H9 (cell line): Measurements from ENCODE around the gene TMED8. TPM values are rescaled to one million over a fixed set of nuclear protein-coding genes. Genes with fewer than 3 reads are reported as not detected.

Source experiments
- DNase-seq: peaks from one replicate; pipeline ENCODE4 v3.0.0-alpha.2; 2017
- H2AFZ ChIP-seq: one replicate; pipeline ENCODE4 v1.6.1; 2013; ENCODE audit warnings: mild to moderate bottlenecking, low read length, control low read depth, moderate library complexity
- H2AK5ac ChIP-seq: 2 replicates; pipeline ENCODE4 v1.6.1; 2013; ENCODE audit warnings: low read length, control low read depth, mixed read lengths; ENCODE audit not compliant: insufficient read length
- H2BK120ac ChIP-seq: one replicate; pipeline ENCODE4 v1.6.1; 2013; ENCODE audit warnings: low read depth, mild to moderate bottlenecking, low read length, control low read depth, inconsistent platforms; ENCODE audit not compliant: poor library complexity, severe bottlenecking
- H2BK12ac ChIP-seq: 2 replicates; pipeline ENCODE4 v1.6.1; 2013; ENCODE audit warnings: low read length, control low read depth, mixed read lengths, low read depth; ENCODE audit not compliant: insufficient read length
- H2BK15ac ChIP-seq: 2 replicates; pipeline ENCODE4 v1.6.1; 2013; ENCODE audit warnings: low read depth, low read length, control low read depth
- H2BK20ac ChIP-seq: one replicate; pipeline ENCODE4 v1.6.1; 2013; ENCODE audit warnings: low read depth, mild to moderate bottlenecking, low read length, control low read depth, inconsistent platforms; ENCODE audit not compliant: poor library complexity, severe bottlenecking
- H2BK5ac ChIP-seq: 2 replicates; pipeline ENCODE4 v1.6.1; 2013; ENCODE audit warnings: low read length, control low read depth, mixed read lengths; ENCODE audit not compliant: insufficient read length
- H3K14ac ChIP-seq: 2 replicates; pipeline ENCODE4 v1.6.1; 2013; ENCODE audit warnings: low read length, control low read depth; ENCODE audit not compliant: insufficient read depth
- H3K18ac ChIP-seq: 2 replicates; pipeline ENCODE4 v1.6.1; 2013; ENCODE audit warnings: low read depth, mild to moderate bottlenecking, mixed read lengths, low read length, control low read depth; ENCODE audit not compliant: insufficient read length
- H3K23ac ChIP-seq: 2 replicates; pipeline ENCODE4 v1.6.1; 2013; ENCODE audit warnings: low read length, control low read depth, mixed read lengths, low read depth; ENCODE audit not compliant: insufficient read length
- H3K23me2 ChIP-seq: 2 replicates; pipeline ENCODE4 v1.6.1; 2013; ENCODE audit warnings: low read depth, mild to moderate bottlenecking, mixed read lengths, low read length, control low read depth; ENCODE audit not compliant: insufficient read length, poor library complexity, severe bottlenecking
- H3K27ac ChIP-seq: 2 replicates; pipeline ENCODE4 v1.5.1; 2013; ENCODE audit warnings: low read length, control low read depth, mixed read lengths, low read depth; ENCODE audit not compliant: insufficient read length
- H3K27me3 ChIP-seq: 2 replicates; pipeline ENCODE4 v1.6.1; 2013; ENCODE audit warnings: low read length, control low read depth, inconsistent platforms; ENCODE audit not compliant: insufficient read depth
- H3K4ac ChIP-seq: 2 replicates; pipeline ENCODE4 v1.6.1; 2013; ENCODE audit warnings: low read depth, mild to moderate bottlenecking, control low read depth, inconsistent platforms, low read length, moderate library complexity
- H3K4me1 ChIP-seq: 2 replicates; pipeline ENCODE4 v1.6.1; 2013; ENCODE audit warnings: low read length, control low read depth, inconsistent platforms; ENCODE audit not compliant: insufficient read depth
- H3K4me2 ChIP-seq: 2 replicates; pipeline ENCODE4 v1.6.1; 2013; ENCODE audit warnings: low read length, control low read depth, mixed read lengths; ENCODE audit not compliant: insufficient read length, insufficient read depth
- H3K56ac ChIP-seq: 2 replicates; pipeline ENCODE4 v1.6.1; 2013; ENCODE audit warnings: low read depth, mild to moderate bottlenecking, mixed read lengths, low read length, control low read depth; ENCODE audit not compliant: insufficient read length
- H3K79me1 ChIP-seq: 2 replicates; pipeline ENCODE4 v1.6.1; 2013; ENCODE audit warnings: low read depth, mild to moderate bottlenecking, moderate library complexity, low read length, control low read depth, inconsistent platforms; ENCODE audit not compliant: insufficient read depth, poor library complexity, severe bottlenecking
- H3K79me2 ChIP-seq: 2 replicates; pipeline ENCODE4 v1.6.1; 2013; ENCODE audit warnings: low read length, control low read depth, inconsistent platforms; ENCODE audit not compliant: insufficient read depth
- H3K9ac ChIP-seq: 2 replicates; pipeline ENCODE4 v1.6.1; 2013; ENCODE audit warnings: low read length, control low read depth, mixed read lengths; ENCODE audit not compliant: insufficient read length; ENCODE audit errors: extremely low read depth
- H3K9me3 ChIP-seq: one replicate; pipeline ENCODE4 v1.6.1; 2013; ENCODE audit warnings: low read depth, low read length, inconsistent platforms; ENCODE audit not compliant: control insufficient read depth
- H3T11ph ChIP-seq: one replicate; pipeline ENCODE4 v1.6.1; 2013; ENCODE audit warnings: mild to moderate bottlenecking, low read length, control low read depth, inconsistent platforms
- H4K20me1 ChIP-seq: one replicate; pipeline ENCODE4 v1.6.1; 2013; ENCODE audit not compliant: control insufficient read depth, insufficient read length, insufficient read depth
- H4K5ac ChIP-seq: 2 replicates; pipeline ENCODE4 v1.6.1; 2013; ENCODE audit warnings: low read depth, mild to moderate bottlenecking, mixed read lengths, low read length, control low read depth; ENCODE audit not compliant: insufficient read length
- H4K8ac ChIP-seq: replicated peaks from 2 replicates; pipeline ENCODE4 v1.6.1; 2013; ENCODE audit warnings: low read length, control low read depth, mixed read lengths, low read depth; ENCODE audit not compliant: insufficient read length
- H4K91ac ChIP-seq: 2 replicates; pipeline ENCODE4 v1.6.1; 2013; ENCODE audit warnings: low read depth, mild to moderate bottlenecking, moderate library complexity, mixed read lengths, low read length, control low read depth; ENCODE audit not compliant: insufficient read length
- H3K27ac Mint-ChIP-seq, 3 experiments: 2 replicates in 2 of 3; 3 replicates in 1 of 3; pipeline ENCODE4 v1.8.0; 2020 to 2021; ENCODE audit warnings: mixed read lengths in 3 of 3, mild to moderate bottlenecking in 1 of 3, moderate library complexity in 1 of 3
- H3K27me3 Mint-ChIP-seq: 2 replicates; pipeline ENCODE4 v1.8.0; 2021; ENCODE audit warnings: low read depth, mild to moderate bottlenecking, moderate library complexity, mixed read lengths
- H3K36me3 Mint-ChIP-seq, 3 experiments: 2 replicates in 2 of 3; 3 replicates in 1 of 3; pipeline ENCODE4 v1.8.0; 2020 to 2021; ENCODE audit warnings: low read depth in 3 of 3, mixed read lengths in 3 of 3; ENCODE audit not compliant: insufficient read depth in 1 of 3
- H3K4me1 Mint-ChIP-seq, 2 experiments: 2 replicates each; pipeline ENCODE4 v1.8.0; 2020; ENCODE audit warnings: mixed read lengths in 2 of 2
- H3K4me3 Mint-ChIP-seq, 2 experiments: 2 replicates in 1 of 2; 3 replicates in 1 of 2; pipeline ENCODE4 v1.8.0; 2020 to 2021; ENCODE audit warnings: mild to moderate bottlenecking in 2 of 2, mixed read lengths in 2 of 2, moderate library complexity in 1 of 2
- H3K9me3 Mint-ChIP-seq, 2 experiments: 2 replicates in 1 of 2; 3 replicates in 1 of 2; pipeline ENCODE4 v1.8.0; 2020; ENCODE audit warnings: mild to moderate bottlenecking in 2 of 2, mixed read lengths in 2 of 2, moderate library complexity in 1 of 2
- WGBS: extraction: QIAGEN DNeasy Blood & Tissue Kit; methylation state at CpG from one replicate; pipeline ENCODE4 v1.1.7; 2013; ENCODE audit warnings: missing lambda C conversion rate, low lambda C conversion rate, mixed read lengths; ENCODE audit not compliant: insufficient read length; ENCODE audit errors: extremely low coverage; 5-methylcytosine and 5-hydroxymethylcytosine counted together
- total RNA-seq: library from RNA; stranded (reverse); gene quantifications from 2 replicates; pipeline ENCODE4 v1.2.1, GENCODE V29; 2021
- TF ChIP-seq, protein P1 (sequence below): fragments of 200-600 bp; sonication (generic); conservative IDR thresholded peaks from 3 replicates; pipeline ENCODE4 v1.8.0; 2021; ENCODE audit warnings: antibody characterized with exemption, mild to moderate bottlenecking

The TMED8 gene
- total RNA-seq, 1 experiment from 2014 or later: 9.5 TPM

DNA sequence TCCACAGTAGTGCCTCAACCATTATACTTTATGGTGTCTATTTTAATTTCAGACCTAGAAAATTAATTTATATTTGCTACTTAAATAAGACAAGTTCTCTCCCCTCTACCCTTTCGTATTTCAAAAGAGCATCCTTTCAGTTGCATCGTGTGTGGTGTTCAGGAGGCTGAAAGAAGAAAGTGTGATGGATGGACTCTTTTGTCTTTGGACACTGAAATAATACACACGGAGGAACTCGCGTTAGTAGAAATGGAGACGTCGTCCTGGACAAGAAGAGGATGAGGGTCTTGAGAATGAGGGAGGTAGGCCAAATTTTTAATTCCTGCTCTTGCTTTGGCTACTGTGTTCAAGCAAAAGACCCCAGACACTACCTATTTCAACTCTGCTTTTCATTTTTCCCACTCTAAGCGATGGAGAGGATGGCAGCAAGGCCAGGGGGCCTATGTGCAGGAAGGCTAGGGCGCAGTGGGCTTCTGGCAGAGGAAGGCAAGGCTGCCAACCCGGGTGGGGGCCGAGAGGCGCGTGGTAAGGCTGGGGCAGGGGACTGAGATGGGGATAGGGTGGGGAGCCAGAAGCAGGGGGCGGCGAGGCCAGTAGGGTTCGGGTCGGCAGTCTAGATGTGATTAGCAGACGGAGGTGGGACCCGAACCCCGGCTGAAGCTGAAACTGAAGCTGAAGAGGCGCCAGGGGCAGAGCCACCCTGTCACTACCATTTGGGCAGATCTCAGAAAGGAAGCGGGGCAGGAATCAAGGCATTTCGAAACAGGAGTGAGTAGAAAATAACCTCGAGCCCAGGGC lies 722 bp downstream of the TMED8 start:
- Histone ChIP-seq H3K79me2 (no peaks in the 10 kb centered on the region), H3K4me2 (peak overlapping the region; percentile 98), H3K18ac (no peak overlapping the region), H2AFZ (peak overlapping the region; percentile 46), H3T11ph (no peak overlapping the region), H3K27ac (no peak overlapping the region), H4K5ac (no peak overlapping the region), H2AK5ac (no peak overlapping the region), H3K9me3 (no peaks in the 10 kb centered on the region), H3K9ac (peak overlapping the region; percentile 62), H3K27me3 (no peaks in the 10 kb centered on the region), H3K4me1 (peaks cover 4% of the 10 kb centered on the region; the same call in 1 of the 2 replicates), H4K91ac (no peak overlapping the region), H3K56ac (no peak overlapping the region), H2BK120ac (no peak overlapping the region), H2BK15ac (no peak overlapping the region), H2BK5ac (no peak overlapping the region), H3K23me2 (peaks cover 13% of the 10 kb centered on the region), H4K20me1 (no peaks in the 10 kb centered on the region), H2BK20ac (no peak overlapping the region), H4K8ac (no peak overlapping the region), H3K79me1 (no peaks in the 10 kb centered on the region), H3K4ac (no peak overlapping the region), H2BK12ac (no peak overlapping the region), H3K14ac (0 out of 2 replicates have a peak overlapping the region, but pooled peaks have one; percentile 20), H3K23ac (no peak overlapping the region)
- peak; percentile 41 for DNase-seq
- no peaks in the 10 kb centered on the region for H3K9me3 Mint-ChIP-seq
- no peaks in the 10 kb centered on the region for H3K36me3 Mint-ChIP-seq
- no CpG with 5 or more reads among the region's 24 CpGs for whole genome bisulfite sequencing
- peak overlapping the region in 2 of 3 experiments; percentile 38 to 54; a peak in 2 of 7 replicates for H3K27ac Mint-ChIP-seq
- TF ChIP-seq, protein P1, sequence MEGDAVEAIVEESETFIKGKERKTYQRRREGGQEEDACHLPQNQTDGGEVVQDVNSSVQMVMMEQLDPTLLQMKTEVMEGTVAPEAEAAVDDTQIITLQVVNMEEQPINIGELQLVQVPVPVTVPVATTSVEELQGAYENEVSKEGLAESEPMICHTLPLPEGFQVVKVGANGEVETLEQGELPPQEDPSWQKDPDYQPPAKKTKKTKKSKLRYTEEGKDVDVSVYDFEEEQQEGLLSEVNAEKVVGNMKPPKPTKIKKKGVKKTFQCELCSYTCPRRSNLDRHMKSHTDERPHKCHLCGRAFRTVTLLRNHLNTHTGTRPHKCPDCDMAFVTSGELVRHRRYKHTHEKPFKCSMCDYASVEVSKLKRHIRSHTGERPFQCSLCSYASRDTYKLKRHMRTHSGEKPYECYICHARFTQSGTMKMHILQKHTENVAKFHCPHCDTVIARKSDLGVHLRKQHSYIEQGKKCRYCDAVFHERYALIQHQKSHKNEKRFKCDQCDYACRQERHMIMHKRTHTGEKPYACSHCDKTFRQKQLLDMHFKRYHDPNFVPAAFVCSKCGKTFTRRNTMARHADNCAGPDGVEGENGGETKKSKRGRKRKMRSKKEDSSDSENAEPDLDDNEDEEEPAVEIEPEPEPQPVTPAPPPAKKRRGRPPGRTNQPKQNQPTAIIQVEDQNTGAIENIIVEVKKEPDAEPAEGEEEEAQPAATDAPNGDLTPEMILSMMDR: no peak
- H3K4me3 Mint-ChIP-seq: peak overlapping the region; percentile 81 to 93; a peak in 4 of 5 replicates
- H3K27me3 Mint-ChIP-seq: peaks cover 2% of the 10 kb centered on the region
- peaks cover 7 to 8% of the 10 kb centered on the region in 2 experiments for H3K4me1 Mint-ChIP-seq
